HUES6 (cell line): Measurements from ENCODE around the gene MAP4K3.

ENCODE experiments used
- H3K27ac ChIP-seq: 2 replicates; pipeline ENCODE4 v1.7.0; 2013; ENCODE audit warnings: low read depth, mild to moderate bottlenecking, low read length, inconsistent platforms
- H3K27me3 ChIP-seq: 2 replicates; pipeline ENCODE4 v1.6.1; 2013; ENCODE audit warnings: low read length; ENCODE audit not compliant: control insufficient read depth, insufficient read depth
- H3K36me3 ChIP-seq: 2 replicates; pipeline ENCODE4 v1.6.1; 2013; ENCODE audit warnings: low read length; ENCODE audit not compliant: control insufficient read depth, insufficient read depth
- H3K4me1 ChIP-seq: 2 replicates; pipeline ENCODE4 v1.6.1; 2013; ENCODE audit warnings: low read length; ENCODE audit not compliant: control insufficient read depth, insufficient read depth
- H3K4me3 ChIP-seq: 2 replicates; pipeline ENCODE4 v1.5.1; 2013; ENCODE audit warnings: low read depth, low read length
- H3K9ac ChIP-seq: one replicate; pipeline ENCODE4 v1.6.1; 2013; ENCODE audit warnings: mild to moderate bottlenecking, low read length
- H3K9me3 ChIP-seq: 2 replicates; pipeline ENCODE4 v1.6.1; 2013; ENCODE audit warnings: low read depth, low read length; ENCODE audit not compliant: control insufficient read depth, insufficient read depth

MAP4K3 gene

GRCh38 chr2:39470580-39470979, 33.5 kb upstream of the MAP4K3 start:
- Histone ChIP-seq H3K27me3 (no peaks in the 10 kb centered on the region), H3K9ac (no peak overlapping the region), H3K36me3 (no peaks in the 10 kb centered on the region), H3K4me3 (no peak overlapping the region), H3K4me1 (peaks cover 21% of the 10 kb centered on the region), H3K27ac (no peak overlapping the region), H3K9me3 (no peaks in the 10 kb centered on the region)

DNA sequence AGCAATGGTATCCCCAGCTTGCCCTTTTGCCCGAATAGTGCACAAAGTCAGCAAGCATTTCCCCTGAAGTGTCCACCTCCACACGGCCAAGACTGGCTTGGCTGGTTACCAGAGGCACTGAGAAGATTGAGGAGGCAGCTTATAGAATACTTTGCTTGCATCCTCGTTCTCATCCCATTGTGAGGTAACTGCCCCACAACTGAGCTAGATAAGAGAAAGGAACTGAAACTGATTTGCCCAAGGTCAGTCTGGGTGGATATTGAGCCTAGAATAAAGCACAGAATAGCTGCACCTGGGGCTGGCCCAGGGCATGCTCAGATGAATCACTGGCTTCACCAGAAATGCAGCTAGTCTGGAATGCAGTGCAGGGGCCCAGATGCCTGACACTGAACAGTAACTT, 32.7 kb upstream of the MAP4K3 start:
- Histone ChIP-seq H3K4me1 (peaks cover 21% of the 10 kb centered on the region), H3K27ac (0 out of 2 replicates have a peak overlapping the region, but pooled peaks have one; percentile 17), H3K4me3 (no peak overlapping the region), H3K36me3 (no peaks in the 10 kb centered on the region), H3K9me3 (no peaks in the 10 kb centered on the region), H3K9ac (no peak overlapping the region), H3K27me3 (no peaks in the 10 kb centered on the region)

DNA sequence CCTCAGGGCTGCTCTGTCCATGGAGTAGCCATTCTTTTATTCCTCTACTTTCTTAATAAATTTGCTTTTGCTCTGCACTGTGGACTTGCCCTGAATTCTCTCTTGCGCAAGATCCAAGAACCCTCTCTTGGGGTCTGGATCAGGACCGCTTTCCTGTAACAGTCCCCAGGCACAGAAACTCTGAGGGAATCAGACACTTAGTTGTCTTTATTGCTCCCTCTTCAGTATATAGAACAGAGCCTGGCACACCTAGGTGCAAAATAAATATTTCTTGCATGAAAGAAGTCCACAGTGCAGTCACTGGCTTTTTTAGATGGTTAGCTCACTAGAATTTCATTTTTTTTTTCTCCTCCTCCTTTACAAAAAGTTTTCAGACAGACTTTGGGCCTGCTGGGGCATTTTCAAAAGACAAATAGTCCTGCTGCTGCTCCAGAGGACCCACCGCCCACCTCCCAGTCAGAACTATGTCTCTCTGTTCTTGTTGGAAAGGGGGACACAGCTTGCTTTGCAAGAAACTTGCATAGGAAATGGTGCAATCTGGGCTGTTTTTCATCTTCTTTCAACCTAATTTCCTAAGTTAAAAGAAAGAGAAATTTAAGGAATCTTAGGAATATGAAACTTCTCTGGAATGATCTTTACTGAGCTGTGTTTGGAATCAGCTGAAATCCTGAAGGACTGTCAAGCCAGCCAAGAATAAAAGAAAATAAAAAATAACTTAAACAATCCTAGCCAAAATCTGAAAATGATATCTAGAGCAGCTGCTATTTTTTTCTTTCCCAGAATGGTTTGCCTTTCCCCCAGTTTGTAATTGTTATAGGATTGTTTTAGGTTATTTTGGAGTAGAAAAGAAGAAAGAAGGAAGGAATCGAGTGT, 31.7 kb upstream of the MAP4K3 start:
- no peak overlapping the region for H3K27ac ChIP-seq

GRCh38 chr2:39466311-39466710, 29.2 kb upstream of the MAP4K3 start:
- Histone ChIP-seq H3K9ac (no peak overlapping the region), H3K4me1 (peaks cover 21% of the 10 kb centered on the region), H3K27me3 (no peaks in the 10 kb centered on the region), H3K36me3 (no peaks in the 10 kb centered on the region), H3K27ac (no peak overlapping the region), H3K9me3 (no peaks in the 10 kb centered on the region), H3K4me3 (no peak overlapping the region)

More for the DNA sequence above, 31.7 kb upstream of the MAP4K3 start:
- no peaks in the 10 kb centered on the region for H3K9me3 ChIP-seq
- no peak overlapping the region for H3K9ac ChIP-seq
- peaks cover 21% of the 10 kb centered on the region for H3K4me1 ChIP-seq
- H3K27me3 ChIP-seq, result no peaks in the 10 kb centered on the region
- H3K4me3 ChIP-seq, result no peak overlapping the region
- H3K36me3 ChIP-seq, result no peaks in the 10 kb centered on the region

DNA sequence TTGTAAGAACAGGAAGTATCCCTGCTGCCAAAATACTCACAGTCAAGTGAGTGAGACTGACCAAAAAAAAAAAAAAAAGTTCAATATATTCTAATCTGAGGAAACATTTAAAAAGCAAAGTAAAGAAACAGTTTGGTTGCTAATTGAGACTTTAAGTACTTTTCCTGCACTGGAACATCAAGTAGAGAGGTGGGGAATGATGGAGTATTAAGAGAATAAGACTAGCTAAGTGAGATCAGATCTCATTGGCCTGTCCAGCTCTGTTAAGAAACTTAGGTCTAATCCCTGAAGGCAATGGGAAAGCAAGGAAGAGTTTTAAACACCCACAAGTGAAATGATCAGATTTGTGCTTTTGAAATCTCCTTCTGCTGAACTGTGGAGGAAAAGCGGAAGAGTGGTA, 27.8 kb upstream of the MAP4K3 start:
- Histone ChIP-seq H3K4me1 (peaks cover 15% of the 10 kb centered on the region), H3K36me3 (no peaks in the 10 kb centered on the region), H3K9ac (no peak overlapping the region), H3K27ac (no peak overlapping the region), H3K9me3 (peaks cover 3% of the 10 kb centered on the region; the same call in 1 of the 2 replicates), H3K4me3 (no peak overlapping the region), H3K27me3 (no peaks in the 10 kb centered on the region)

DNA sequence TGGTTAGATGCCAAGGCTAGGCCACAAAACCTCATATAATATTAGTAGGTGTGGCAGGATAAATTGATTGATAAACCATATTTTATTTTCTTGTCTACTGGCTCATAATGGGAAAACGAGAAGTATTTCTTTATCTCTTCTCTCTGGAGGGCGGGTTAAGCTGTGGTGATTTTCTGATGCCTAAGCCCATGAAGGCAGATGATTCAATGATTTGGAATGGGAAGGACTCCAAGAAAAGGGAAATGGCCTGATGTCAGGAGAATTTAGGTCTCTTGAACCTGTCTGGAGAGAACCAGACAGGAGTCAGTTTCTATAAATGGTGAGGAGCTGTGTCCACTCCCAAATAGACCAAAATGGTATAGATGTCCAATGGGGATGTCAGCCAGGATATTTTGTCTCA, 18.7 kb upstream of the MAP4K3 start:
- H3K4me1 ChIP-seq, result no peaks in the 10 kb centered on the region
- no peaks in the 10 kb centered on the region for H3K27me3 ChIP-seq
- H3K9ac ChIP-seq, result no peak overlapping the region
- no peak overlapping the region for H3K4me3 ChIP-seq
- no peak overlapping the region for H3K27ac ChIP-seq
- no peaks in the 10 kb centered on the region for H3K36me3 ChIP-seq
- peaks cover 4% of the 10 kb centered on the region; the same call in 1 of the 2 replicates for H3K9me3 ChIP-seq

- H3K4me1 ChIP-seq, result no peaks in the 10 kb centered on the region
- H3K27me3 ChIP-seq, result no peaks in the 10 kb centered on the region
- H3K4me3 ChIP-seq, result no peak overlapping the region
- H3K9ac ChIP-seq, result no peak overlapping the region
- H3K27ac ChIP-seq, result no peak overlapping the region
- H3K36me3 ChIP-seq, result no peaks in the 10 kb centered on the region
- no peaks in the 10 kb centered on the region for H3K9me3 ChIP-seq
Measured at GRCh38 chr2:39452396-39452795, 15.3 kb upstream of the MAP4K3 start.

DNA sequence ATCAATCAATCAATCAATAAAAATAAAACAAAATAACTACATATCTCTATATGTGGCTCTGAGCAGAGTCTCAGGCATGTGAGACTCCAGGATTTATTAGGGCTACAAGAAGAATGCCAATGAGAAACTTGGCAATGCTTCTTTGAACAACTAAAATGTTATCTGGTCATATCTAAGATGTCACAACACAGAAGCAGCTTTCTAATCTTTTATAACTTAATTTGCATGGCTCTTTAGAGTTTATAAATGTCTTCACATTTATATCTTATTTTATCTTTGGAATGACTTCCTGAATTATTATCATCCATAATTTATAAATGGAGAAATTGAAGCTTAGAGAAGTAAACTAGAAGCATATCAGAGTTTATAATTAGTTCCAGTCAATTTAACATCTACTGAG, 14.9 kb upstream of the MAP4K3 start:
- Histone ChIP-seq H3K9ac (no peak overlapping the region), H3K27me3 (no peaks in the 10 kb centered on the region), H3K4me3 (no peak overlapping the region), H3K9me3 (no peaks in the 10 kb centered on the region), H3K4me1 (no peaks in the 10 kb centered on the region), H3K27ac (no peak overlapping the region), H3K36me3 (no peaks in the 10 kb centered on the region)

- no peak overlapping the region for H3K9ac ChIP-seq
- no peaks in the 10 kb centered on the region for H3K9me3 ChIP-seq
- H3K27ac ChIP-seq, result no peak overlapping the region
- no peaks in the 10 kb centered on the region for H3K36me3 ChIP-seq
- no peak overlapping the region for H3K4me3 ChIP-seq
- H3K4me1 ChIP-seq, result no peaks in the 10 kb centered on the region
- no peaks in the 10 kb centered on the region for H3K27me3 ChIP-seq
Measured at GRCh38 chr2:39448169-39448502, 11.1 kb upstream of the MAP4K3 start.

DNA sequence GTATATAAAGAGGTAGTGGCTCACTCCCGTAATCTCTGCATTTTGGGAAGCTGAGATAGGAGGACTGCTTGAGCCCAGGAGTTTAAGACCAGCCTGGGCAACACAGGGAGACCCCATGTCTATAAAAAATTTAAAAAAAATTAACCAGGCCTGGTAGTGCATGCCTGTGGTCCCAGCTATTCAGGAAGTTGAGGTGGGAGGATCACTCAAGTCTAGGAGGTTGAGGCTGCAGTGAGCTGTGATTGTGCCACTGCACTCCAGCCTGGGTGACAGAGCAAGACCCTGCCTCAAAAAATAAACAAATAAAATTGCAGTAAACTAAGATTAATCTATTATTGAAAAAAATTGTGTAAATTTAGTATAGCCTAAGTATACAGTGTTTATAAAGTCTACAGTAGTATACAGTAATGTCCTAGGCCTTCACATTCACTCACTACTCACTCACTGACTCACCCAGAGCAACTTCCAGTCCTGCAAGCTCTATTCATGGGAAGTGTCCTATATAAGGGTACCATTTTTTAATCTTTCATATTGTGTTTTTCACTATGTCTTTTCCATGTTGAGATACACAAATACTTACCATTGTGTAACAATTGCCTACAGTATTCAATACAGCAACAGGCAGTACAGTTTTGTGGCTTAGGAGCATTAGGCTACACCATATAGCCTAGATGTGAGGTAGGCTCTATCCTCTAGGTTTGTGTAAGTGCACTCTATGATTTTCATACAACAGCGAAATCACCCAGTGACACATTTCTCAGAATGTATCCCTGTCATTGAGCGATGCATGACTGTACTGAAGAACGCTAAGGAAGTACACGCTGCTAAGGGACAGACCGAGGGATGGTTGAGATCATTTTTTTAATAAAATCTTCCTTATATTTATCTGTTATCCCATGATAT, 10.4 kb upstream of the MAP4K3 start:
- no peak overlapping the region for H3K4me3 ChIP-seq
- H3K4me1 ChIP-seq, result no peaks in the 10 kb centered on the region
- H3K36me3 ChIP-seq, result no peaks in the 10 kb centered on the region
- no peak overlapping the region for H3K9ac ChIP-seq
- H3K27ac ChIP-seq, result no peak overlapping the region
- peaks cover 3% of the 10 kb centered on the region; the same call in 1 of the 2 replicates for H3K9me3 ChIP-seq
- no peaks in the 10 kb centered on the region for H3K27me3 ChIP-seq

DNA sequence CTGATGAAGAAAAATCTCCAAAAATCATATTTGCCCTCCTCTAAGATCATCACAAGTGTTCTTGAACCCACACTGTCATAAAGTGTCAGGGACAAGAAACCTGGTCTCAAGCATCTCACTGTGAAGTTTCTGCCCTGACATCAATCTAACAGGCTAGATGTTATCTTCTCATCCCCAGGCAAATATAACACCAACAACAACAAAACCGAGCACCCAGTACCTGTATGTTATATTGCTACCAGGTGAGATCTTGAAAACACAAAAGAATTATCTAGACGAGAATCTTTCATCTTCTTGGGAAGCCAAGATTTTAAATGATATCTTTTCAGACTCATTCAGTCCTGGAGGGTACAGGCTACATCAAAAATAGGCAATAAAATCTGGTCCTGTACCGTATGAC, 8.8 kb upstream of the MAP4K3 start:
- no peaks in the 10 kb centered on the region for H3K4me1 ChIP-seq
- no peaks in the 10 kb centered on the region for H3K27me3 ChIP-seq
- no peaks in the 10 kb centered on the region for H3K36me3 ChIP-seq
- H3K9me3 ChIP-seq, result peaks cover 3% of the 10 kb centered on the region; the same call in 1 of the 2 replicates
- no peak overlapping the region for H3K4me3 ChIP-seq
- no peak overlapping the region for H3K27ac ChIP-seq
- no peak overlapping the region for H3K9ac ChIP-seq
